GM10266 (cell line): ENCODE results near the gene GOSR2.
"Not testable (repeated sequence)": the region's sequence is repeated elsewhere in the genome, so short reads cannot be mapped to it uniquely, and the experiment has no call there.

ENCODE experiments used
- DNase-seq: peaks from one replicate; pipeline ENCODE4 v3.0.0; 2012; ENCODE audit errors: extremely low spot score
- TF ChIP-seq, protein P1 (sequence below): IDR thresholded peaks from 2 replicates; pipeline ENCODE4 v1.5.1; 2012; ENCODE audit warnings: mild to moderate bottlenecking, low read depth; ENCODE audit not compliant: control insufficient read depth, insufficient read depth; ENCODE audit errors: missing control alignments

Gene GOSR2

DNA sequence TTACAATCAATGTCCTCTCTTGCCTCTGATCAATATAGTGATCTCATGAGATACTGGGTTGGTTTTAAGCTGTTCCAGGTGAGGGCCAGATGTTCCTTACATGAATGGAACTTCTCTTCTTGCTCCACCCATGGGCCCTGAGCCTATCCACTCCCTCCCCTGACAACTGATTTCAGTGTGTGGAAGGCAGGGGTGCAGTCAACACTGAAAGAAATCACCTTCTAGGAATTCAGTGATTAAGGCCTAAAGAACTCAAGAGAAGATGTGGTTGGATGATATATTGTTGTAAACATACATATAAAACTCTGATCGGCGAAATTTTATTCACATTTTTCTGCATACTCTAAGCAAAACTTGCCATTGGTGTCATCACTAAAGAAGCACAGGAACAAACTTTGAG is 6.7 kb upstream of the GOSR2 start:
- no peak for DNase-seq
- TF ChIP-seq, protein P1, sequence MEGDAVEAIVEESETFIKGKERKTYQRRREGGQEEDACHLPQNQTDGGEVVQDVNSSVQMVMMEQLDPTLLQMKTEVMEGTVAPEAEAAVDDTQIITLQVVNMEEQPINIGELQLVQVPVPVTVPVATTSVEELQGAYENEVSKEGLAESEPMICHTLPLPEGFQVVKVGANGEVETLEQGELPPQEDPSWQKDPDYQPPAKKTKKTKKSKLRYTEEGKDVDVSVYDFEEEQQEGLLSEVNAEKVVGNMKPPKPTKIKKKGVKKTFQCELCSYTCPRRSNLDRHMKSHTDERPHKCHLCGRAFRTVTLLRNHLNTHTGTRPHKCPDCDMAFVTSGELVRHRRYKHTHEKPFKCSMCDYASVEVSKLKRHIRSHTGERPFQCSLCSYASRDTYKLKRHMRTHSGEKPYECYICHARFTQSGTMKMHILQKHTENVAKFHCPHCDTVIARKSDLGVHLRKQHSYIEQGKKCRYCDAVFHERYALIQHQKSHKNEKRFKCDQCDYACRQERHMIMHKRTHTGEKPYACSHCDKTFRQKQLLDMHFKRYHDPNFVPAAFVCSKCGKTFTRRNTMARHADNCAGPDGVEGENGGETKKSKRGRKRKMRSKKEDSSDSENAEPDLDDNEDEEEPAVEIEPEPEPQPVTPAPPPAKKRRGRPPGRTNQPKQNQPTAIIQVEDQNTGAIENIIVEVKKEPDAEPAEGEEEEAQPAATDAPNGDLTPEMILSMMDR: no peak

DNA sequence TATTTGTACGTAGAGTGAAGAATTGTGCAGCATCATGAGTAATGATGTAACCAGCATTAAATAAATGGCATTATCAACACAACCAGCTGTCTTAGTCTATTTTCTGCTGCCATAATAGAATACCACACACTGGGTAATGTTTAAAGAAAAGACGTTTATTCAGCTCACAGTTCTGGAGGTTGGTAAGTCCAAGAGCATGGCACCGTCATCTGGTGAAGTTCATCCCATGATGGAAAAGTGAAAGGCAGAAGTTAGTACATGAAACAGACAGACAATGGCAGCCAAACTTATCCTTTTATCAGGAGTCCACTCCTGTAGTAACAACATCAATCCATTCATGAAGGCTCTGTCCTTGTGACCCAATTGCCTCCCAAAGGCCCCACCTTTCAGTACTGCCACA is 6.3 kb upstream of the GOSR2 start:
- no peak for DNase-seq
- TF ChIP-seq, protein P1: no peak

DNA sequence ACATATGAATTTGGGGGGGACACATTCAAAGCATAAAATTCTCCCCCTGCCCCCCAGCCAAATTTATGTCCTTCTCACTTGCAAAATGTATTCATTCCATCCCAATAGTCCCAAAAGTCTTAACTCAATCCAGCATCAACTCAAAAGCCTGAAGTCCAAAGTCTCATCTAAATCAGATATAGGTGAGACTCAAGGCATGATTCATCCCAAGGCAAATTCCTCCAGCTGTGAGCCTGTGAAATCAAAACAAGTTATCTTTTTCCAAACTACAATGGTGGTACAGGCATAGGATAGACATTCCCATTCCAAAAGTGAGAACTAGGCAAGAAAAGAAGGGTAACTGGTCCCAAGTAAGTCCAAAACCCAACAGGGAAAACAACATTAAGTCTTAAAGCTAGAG is 5.9 kb upstream of the GOSR2 start:
- DNase-seq: no peak
- TF ChIP-seq, protein P1: no peak

DNA sequence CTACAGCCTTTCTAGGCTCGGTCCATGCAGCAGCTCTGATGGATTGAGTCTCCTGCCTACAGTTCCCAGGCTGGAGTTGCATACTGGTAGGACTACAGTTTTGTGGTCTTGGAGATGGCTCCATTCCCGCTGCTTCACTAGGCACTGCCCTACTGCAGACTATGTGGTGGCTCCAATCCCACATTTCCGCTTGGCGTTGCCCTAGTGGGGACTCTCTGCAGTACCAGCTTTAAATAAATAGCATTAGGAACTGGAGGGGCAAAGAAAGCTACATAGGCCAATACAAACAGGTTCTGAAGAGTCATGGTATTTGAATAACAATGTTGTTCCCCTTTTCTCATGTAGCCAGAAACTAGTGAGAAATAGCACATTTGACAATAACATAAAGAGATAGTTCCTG is 5.4 kb upstream of the GOSR2 start:
- TF ChIP-seq, protein P1: no peak
- no peak for DNase-seq

DNA sequence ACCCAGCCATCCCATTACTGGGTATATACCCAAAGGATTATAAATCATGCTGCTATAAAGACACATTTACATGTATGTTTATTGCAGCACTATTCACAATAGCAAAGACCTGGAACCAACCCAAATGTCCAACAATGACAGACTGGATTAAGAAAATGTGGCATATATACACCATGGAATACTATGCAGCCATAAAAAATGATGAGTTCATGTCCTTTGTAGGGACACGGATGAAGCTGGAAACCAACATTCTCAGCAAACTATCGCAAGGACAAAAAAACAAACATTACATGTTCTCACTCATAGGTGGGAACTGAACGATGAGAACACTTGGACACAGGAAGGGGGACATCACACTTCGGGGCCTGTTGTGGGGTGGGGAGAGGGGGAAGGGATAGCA is 998 bp upstream of the GOSR2 start:
- not testable (repeated sequence) for DNase-seq

DNA sequence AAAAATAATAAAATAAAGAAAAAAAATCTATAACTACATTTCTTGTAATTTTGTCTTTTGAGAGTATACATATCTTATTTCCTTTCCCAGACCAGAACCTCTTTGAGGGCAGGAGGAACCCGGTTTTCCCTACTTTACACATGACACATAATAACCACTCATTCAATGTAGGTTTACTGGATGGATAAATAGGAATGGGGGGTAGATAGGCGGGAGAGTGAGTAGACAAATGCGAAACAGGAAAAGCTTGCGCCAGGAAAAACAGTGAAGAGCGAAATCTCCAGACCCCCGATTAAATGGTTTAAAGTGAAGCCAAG is 515 bp upstream of the GOSR2 start:
- TF ChIP-seq, protein P1: no peak
- DNase-seq: no peak

DNA sequence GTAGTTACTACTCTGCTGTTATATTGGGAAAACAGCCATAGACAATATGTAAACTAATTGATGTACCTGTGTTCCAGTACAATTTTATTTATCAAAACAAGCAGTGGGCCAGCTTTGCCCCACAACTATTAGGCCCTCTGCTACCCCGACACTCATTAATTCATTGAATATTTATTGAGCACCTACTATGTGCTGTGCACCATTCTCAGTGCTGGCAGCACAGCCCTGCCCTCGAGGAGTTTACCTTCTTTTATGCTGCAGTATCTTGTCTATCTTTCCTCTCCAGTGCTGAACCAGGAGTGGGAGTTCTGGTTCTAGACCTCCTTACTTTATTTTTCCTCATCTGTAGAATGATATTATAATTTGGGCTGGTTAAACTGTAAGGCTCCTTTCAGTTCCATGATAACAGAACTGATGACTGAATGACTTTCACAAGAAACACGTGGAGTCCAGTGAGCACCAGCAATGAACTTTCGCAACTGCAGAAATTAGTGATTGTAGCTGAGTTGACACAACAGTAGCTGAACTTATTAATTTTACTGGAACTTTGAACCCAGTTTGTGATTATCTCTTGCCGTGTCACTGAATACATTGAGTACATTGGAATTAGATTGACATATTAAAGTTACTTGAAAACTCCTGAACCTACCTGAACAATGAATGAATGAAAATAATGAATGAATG is 2.4 kb downstream of the GOSR2 start:
- TF ChIP-seq, protein P1: no peak

More for the DNA sequence above, 2.4 kb downstream of the GOSR2 start:
- DNase-seq: no peak
